IMR-90 (cell line): Measurements from ENCODE around the gene FUT2. TPM values are rescaled to one million over a fixed set of nuclear protein-coding genes. Genes with fewer than 3 reads are reported as not detected.

Source experiments
- ATAC-seq: fragments of 200-7000 bp; cut with Tn5 transposase; 2 replicates; pipeline ENCODE4 v1.9.1; 2020; ENCODE audit warnings: low read depth, mild to moderate bottlenecking, moderate library complexity
- BruUV-seq: library from RNA; stranded (reverse); fragments of 400-500 nt; replicated peaks from 2 replicates; lab custom pipeline; 2021; lab: Mats Ljungman, UMichigan
- CTCF ChIA-PET: fragments of 300-600 bp; formaldehyde crosslinking; extraction: SDS; loops from one replicate; lab custom pipeline; 2021; ENCODE audit warnings: antibody characterized with exemption; lab: Yijun Ruan, JAX
- POLR2A ChIA-PET: fragments of 300-600 bp; sonication (Branson Sonifier 250); formaldehyde crosslinking; loops from one replicate; lab custom pipeline; 2022; ENCODE audit warnings: antibody characterized with exemption; ENCODE audit not compliant: unreplicated experiment; lab: Charles Lee
- DNase-seq: peaks from one replicate; pipeline ENCODE4 v3.0.0; 2013
- H2AFZ ChIP-seq: replicated peaks from 2 replicates; pipeline ENCODE3; 2013; ENCODE audit warnings: low read length, mild to moderate bottlenecking; ENCODE audit not compliant: poor library complexity
- H2AK5ac ChIP-seq: 2 replicates; pipeline ENCODE4 v1.6.1; 2013; ENCODE audit warnings: low read depth, low read length, inconsistent platforms
- H2AK9ac ChIP-seq: replicated peaks from 2 replicates; pipeline ENCODE3; 2013; ENCODE audit warnings: mild to moderate bottlenecking, low read depth, low read length, moderate library complexity; ENCODE audit not compliant: poor library complexity
- H2BK120ac ChIP-seq: 2 replicates; pipeline ENCODE4 v1.6.1; 2013; ENCODE audit warnings: low read depth, low read length, inconsistent platforms
- H2BK15ac ChIP-seq: 3 replicates; pipeline ENCODE4 v1.6.1; 2013; ENCODE audit warnings: low read depth, low read length, inconsistent platforms
- H2BK20ac ChIP-seq: 2 replicates; pipeline ENCODE4 v1.6.1; 2013; ENCODE audit warnings: low read depth, mild to moderate bottlenecking, inconsistent platforms, low read length, moderate library complexity
- H2BK5ac ChIP-seq: 2 replicates; pipeline ENCODE4 v1.6.1; 2013; ENCODE audit warnings: mild to moderate bottlenecking, low read depth, low read length, inconsistent platforms; ENCODE audit not compliant: poor library complexity, severe bottlenecking
- H3K14ac ChIP-seq: replicated peaks from 2 replicates; pipeline ENCODE4 v1.6.1; 2013; ENCODE audit warnings: low read depth, low read length, inconsistent platforms
- H3K18ac ChIP-seq: 2 replicates; pipeline ENCODE4 v1.6.1; 2013; ENCODE audit warnings: low read depth, low read length, control low read depth
- H3K23ac ChIP-seq: 2 replicates; pipeline ENCODE4 v1.6.1; 2013; ENCODE audit warnings: low read depth, low read length, inconsistent platforms
- H3K27ac ChIP-seq: 2 replicates; pipeline ENCODE4 v1.5.1; 2013; ENCODE audit warnings: mild to moderate bottlenecking, control low read depth, low read length; ENCODE audit not compliant: insufficient read depth
- H3K27me3 ChIP-seq: 2 replicates; pipeline ENCODE4 v1.6.1; 2013; ENCODE audit warnings: low read length; ENCODE audit not compliant: control insufficient read depth, insufficient read depth
- H3K36me3 ChIP-seq: 2 replicates; pipeline ENCODE4 v1.6.1; 2013; ENCODE audit warnings: low read length, mixed read lengths; ENCODE audit not compliant: control insufficient read depth, insufficient read depth
- H3K4ac ChIP-seq: 2 replicates; pipeline ENCODE4 v1.6.1; 2013; ENCODE audit warnings: low read depth, low read length, inconsistent platforms
- H3K4me1 ChIP-seq: 2 replicates; pipeline ENCODE4 v1.6.1; 2013; ENCODE audit warnings: low read length, mixed read lengths; ENCODE audit not compliant: control insufficient read depth, insufficient read depth
- H3K4me2 ChIP-seq: 2 replicates; pipeline ENCODE4 v1.6.1; 2013; ENCODE audit warnings: low read depth, mild to moderate bottlenecking, control low read depth, low read length, moderate library complexity
- H3K4me3 ChIP-seq: 2 replicates; pipeline ENCODE4 v1.5.1; 2013; ENCODE audit warnings: low read depth, mild to moderate bottlenecking, control low read depth, low read length, moderate library complexity; ENCODE audit not compliant: insufficient read depth
- H3K56ac ChIP-seq: 2 replicates; pipeline ENCODE4 v1.6.1; 2013; ENCODE audit warnings: low read length, inconsistent platforms; ENCODE audit not compliant: insufficient read depth; ENCODE audit errors: extremely low read depth
- H3K79me1 ChIP-seq, 2 experiments: 2 replicates each; pipeline ENCODE4 v1.6.1; 2013; ENCODE audit warnings: low read length in 2 of 2, inconsistent platforms in 1 of 2, low read depth in 1 of 2
- H3K9ac ChIP-seq: 2 replicates; pipeline ENCODE4 v1.6.1; 2013; ENCODE audit warnings: low read depth, low read length, control low read depth
- H3K9me1 ChIP-seq: 2 replicates; pipeline ENCODE4 v1.6.1; 2013; ENCODE audit warnings: low read length, inconsistent platforms; ENCODE audit not compliant: insufficient read depth
- H3K9me3 ChIP-seq: 2 replicates; pipeline ENCODE4 v1.6.1; 2013; ENCODE audit warnings: low read length; ENCODE audit not compliant: control insufficient read depth, insufficient read depth
- H4K20me1 ChIP-seq: 2 replicates; pipeline ENCODE4 v1.6.1; 2013; ENCODE audit warnings: low read length, inconsistent platforms; ENCODE audit not compliant: insufficient read depth
- H4K5ac ChIP-seq: 2 replicates; pipeline ENCODE4 v1.6.1; 2013; ENCODE audit warnings: mild to moderate bottlenecking, low read depth, low read length, control low read depth
- H4K8ac ChIP-seq, 2 experiments: 2 replicates each; pipeline ENCODE4 v1.6.1; 2013; ENCODE audit warnings: low read depth in 2 of 2, low read length in 2 of 2, control low read depth in 1 of 2, inconsistent platforms in 1 of 2
- H4K91ac ChIP-seq: 2 replicates; pipeline ENCODE4 v1.6.1; 2013; ENCODE audit warnings: low read depth, low read length, inconsistent platforms; ENCODE audit not compliant: insufficient read depth
- BHLHE40 ChIP-seq: fragments of 150-350 bp; IDR thresholded peaks from 2 replicates; pipeline ENCODE4 v1.6.1; 2016; ENCODE audit warnings: mild to moderate bottlenecking, low read depth, low read length
- CEBPB ChIP-seq: IDR thresholded peaks from 2 replicates; pipeline ENCODE4 v1.6.1; 2012; ENCODE audit warnings: low read depth, low read length, improper control_type of control experiment
- CHD1 ChIP-seq: IDR thresholded peaks from 2 replicates; pipeline ENCODE4 v1.6.1; 2012; ENCODE audit warnings: low read depth, low read length, improper control_type of control experiment
- FOS ChIP-seq: fragments of 150-350 bp; IDR thresholded peaks from 2 replicates; pipeline ENCODE4 v1.6.1; 2016; ENCODE audit warnings: low read depth, low read length
- MAFK ChIP-seq: IDR thresholded peaks from 2 replicates; pipeline ENCODE4 v1.6.1; 2012; ENCODE audit warnings: low read depth, low read length, improper control_type of control experiment
- MAZ ChIP-seq: IDR thresholded peaks from 2 replicates; pipeline ENCODE4 v1.6.1; 2012; ENCODE audit warnings: low read depth, mild to moderate bottlenecking, low read length, improper control_type of control experiment, moderate library complexity, borderline replicate concordance
- MXI1 ChIP-seq: IDR thresholded peaks from 2 replicates; pipeline ENCODE4 v1.6.1; 2012; ENCODE audit warnings: low read depth, mild to moderate bottlenecking, low read length, moderate library complexity, borderline replicate concordance
- POLR2A ChIP-seq: IDR thresholded peaks from 2 replicates; pipeline ENCODE4 v1.6.1; 2012; ENCODE audit warnings: mild to moderate bottlenecking, low read depth, low read length
- RAD21 ChIP-seq: IDR thresholded peaks from 2 replicates; pipeline ENCODE4 v1.6.1; 2012; ENCODE audit warnings: low read length, improper control_type of control experiment
- RCOR1 ChIP-seq: IDR thresholded peaks from 2 replicates; pipeline ENCODE4 v1.6.1; 2012; ENCODE audit warnings: mild to moderate bottlenecking, low read length, improper control_type of control experiment; ENCODE audit not compliant: insufficient replicate concordance
- RFX5 ChIP-seq: IDR thresholded peaks from 2 replicates; pipeline ENCODE4 v1.8.0; 2012; ENCODE audit warnings: low read depth, mild to moderate bottlenecking, low read length, moderate library complexity
- SMC3 ChIP-seq: fragments of 150-350 bp; IDR thresholded peaks from 2 replicates; pipeline ENCODE4 v1.6.1; 2016; ENCODE audit warnings: low read depth, mild to moderate bottlenecking, antibody characterized with exemption, low read length, moderate library complexity
- WGBS, 2 experiments: methylation state at CpG; one replicate each; pipeline versions ENCODE4 v1.1.5 to v1.1.7; 2013; ENCODE audit warnings: missing lambda C conversion rate in 2 of 2; ENCODE audit not compliant: insufficient read length in 1 of 2; ENCODE audit errors: extremely low coverage in 2 of 2; 5-methylcytosine and 5-hydroxymethylcytosine counted together
- dilution Hi-C: fragments of 300-500 bp; cut with HindIII; formaldehyde crosslinking; loops from one replicate; pipeline ENCODE4 v1.14.3; 2018; ENCODE audit warnings: low sequenced_read_pairs; ENCODE audit not compliant: unreplicated experiment
- in situ Hi-C: fragments of 300-500 bp; cut with MboI; formaldehyde crosslinking; loops from 3 replicates; pipeline ENCODE4 v1.14.3; 2019; ENCODE audit warnings: low sequenced_read_pairs, inconsistent platforms, mixed read lengths
- intact Hi-C: fragments of 100-400 bp; cut with micrococcal nuclease; formaldehyde crosslinking; loops from 2 replicates; pipeline ENCODE4 v1.10.0; 2022
- polyA plus RNA-seq, 3 experiments: library from polyadenylated mRNA; depleted of rRNA; stranded (reverse); fragments of >200 nt; gene quantifications; 2 replicates each; pipeline ENCODE4 v1.2.3, GENCODE V29; 2012; ENCODE audit warnings: low replicate concordance in 1 of 3
- total RNA-seq: library from RNA; depleted of rRNA; stranded (reverse); fragments of >200 nt; gene quantifications from 2 replicates; pipeline ENCODE4 v1.2.3, GENCODE V29; 2012
- TF ChIP-seq, protein P1 (sequence below): conservative IDR thresholded peaks from 2 replicates; pipeline ENCODE4 v1.5.1; 2012; ENCODE audit warnings: mild to moderate bottlenecking, low read depth, low read length, improper control_type of control experiment

Gene FUT2
- total and polyA plus RNA-seq, 2 of the 4 experiments (the other 2 are of a cell fraction): not detected

DNA sequence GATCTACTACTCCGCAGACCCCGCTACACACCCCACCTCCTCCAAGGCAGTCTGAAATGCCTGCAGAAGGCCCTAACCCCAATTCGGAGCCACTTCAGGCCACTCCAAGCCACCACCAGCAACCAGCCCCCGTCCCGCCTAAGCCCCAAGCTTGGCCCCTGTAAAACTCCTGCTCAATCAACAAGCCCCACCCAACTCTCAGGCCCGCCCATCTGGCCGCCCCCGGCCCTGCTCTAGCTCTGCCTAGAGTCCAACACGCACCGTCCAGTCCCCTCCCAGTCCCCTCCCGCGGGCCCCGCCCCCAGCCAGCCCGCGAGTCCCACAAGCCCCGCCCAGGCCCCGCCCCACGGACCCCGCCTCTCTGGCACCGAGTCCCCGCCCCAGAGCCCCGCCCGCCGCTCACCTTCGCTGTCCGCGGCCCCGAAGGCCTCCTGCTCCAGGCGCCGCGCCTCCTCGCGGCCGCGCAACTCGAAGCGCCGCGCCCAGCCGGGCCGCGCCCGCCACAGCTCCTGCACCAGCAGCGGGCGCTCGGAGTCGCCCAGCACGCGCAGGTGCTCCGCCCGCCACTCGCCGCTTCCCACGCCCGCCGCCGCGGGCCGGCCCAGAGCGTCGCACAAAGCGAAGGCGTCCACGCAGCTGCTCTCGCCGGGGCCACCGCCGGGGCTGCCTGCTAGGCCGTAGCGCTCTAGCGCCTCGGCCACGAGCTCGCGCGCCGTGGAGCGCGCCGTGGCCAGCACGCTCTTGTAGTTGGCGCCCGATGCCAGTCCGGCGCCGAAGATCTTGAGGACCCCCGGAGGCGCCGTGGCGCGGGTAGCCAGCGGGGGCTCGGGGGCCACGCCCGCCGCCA, 43.0 kb downstream of the FUT2 start:
- H3K27me3 ChIP-seq: peaks cover 26% of the 10 kb centered on the region
- ATAC-seq (peak; percentile 96), DNase-seq (peak; percentile 65)
- peak overlapping the region; percentile 95 for H3K4me2 ChIP-seq
- H4K91ac ChIP-seq: no peak overlapping the region
- H2BK120ac ChIP-seq: no peak overlapping the region
- H3K36me3 ChIP-seq: no peaks in the 10 kb centered on the region
- H3K4ac ChIP-seq: peak overlapping the region; percentile 50
- no peak overlapping the region for H3K23ac ChIP-seq
- no peak overlapping the region for H2BK20ac ChIP-seq
- H3K56ac ChIP-seq: no peak overlapping the region
- no peak overlapping the region for H4K5ac ChIP-seq
- 3% methylated on average over 40 of the region's 96 CpGs; no CpG with 5 or more reads in 1 of the 2 experiments for WGBS, 2 experiments
- H3K9ac ChIP-seq: no peak overlapping the region; the same call in 1 of the 2 replicates
- H2AK5ac ChIP-seq: no peak overlapping the region
- H4K8ac ChIP-seq: peak overlapping the region in 1 of 2 experiments; percentile 82; a peak in 1 of 4 replicates
- H4K20me1 ChIP-seq: no peaks in the 10 kb centered on the region
- POLR2A ChIA-PET: no interaction called here
- 0 out of 2 replicates have a peak overlapping the region, but pooled peaks have one; percentile 21 for H3K14ac ChIP-seq
- no peak overlapping the region for H2BK5ac ChIP-seq
- dilution Hi-C loops (no loop called here), intact Hi-C loops (no loop called here), in situ Hi-C loops (no loop called here)
- H2AFZ ChIP-seq: peak overlapping the region; percentile 90
- peak overlapping the region; percentile 82 for H2AK9ac ChIP-seq
- peaks cover 3% of the 10 kb centered on the region for H3K9me3 ChIP-seq
- H3K79me1 ChIP-seq: no peaks in the 10 kb centered on the region
- peak overlapping the region; percentile 57 for H3K4me3 ChIP-seq
- peaks cover 3% of the 10 kb centered on the region for H3K9me1 ChIP-seq
- BruUV-seq: no TSS peak
- no peak overlapping the region; the same call in 1 of the 2 replicates for H3K27ac ChIP-seq
- CTCF ChIA-PET: interaction anchor here (0.5 kb wide), 1 partner anchor 89 kb away, joined by 3 read pairs; no protein-coding TSS in a partner anchor
- TF ChIP-seq RCOR1 (no peak), BHLHE40 (no peak), SMC3 (peak; percentile 55), FOS (no peak), MXI1 (no peak), MAZ (no peak), CEBPB (no peak), MAFK (no peak), CHD1 (no peak), POLR2A (no peak), RFX5 (no peak), RAD21 (peak; percentile 44)
- TF ChIP-seq, protein P1, sequence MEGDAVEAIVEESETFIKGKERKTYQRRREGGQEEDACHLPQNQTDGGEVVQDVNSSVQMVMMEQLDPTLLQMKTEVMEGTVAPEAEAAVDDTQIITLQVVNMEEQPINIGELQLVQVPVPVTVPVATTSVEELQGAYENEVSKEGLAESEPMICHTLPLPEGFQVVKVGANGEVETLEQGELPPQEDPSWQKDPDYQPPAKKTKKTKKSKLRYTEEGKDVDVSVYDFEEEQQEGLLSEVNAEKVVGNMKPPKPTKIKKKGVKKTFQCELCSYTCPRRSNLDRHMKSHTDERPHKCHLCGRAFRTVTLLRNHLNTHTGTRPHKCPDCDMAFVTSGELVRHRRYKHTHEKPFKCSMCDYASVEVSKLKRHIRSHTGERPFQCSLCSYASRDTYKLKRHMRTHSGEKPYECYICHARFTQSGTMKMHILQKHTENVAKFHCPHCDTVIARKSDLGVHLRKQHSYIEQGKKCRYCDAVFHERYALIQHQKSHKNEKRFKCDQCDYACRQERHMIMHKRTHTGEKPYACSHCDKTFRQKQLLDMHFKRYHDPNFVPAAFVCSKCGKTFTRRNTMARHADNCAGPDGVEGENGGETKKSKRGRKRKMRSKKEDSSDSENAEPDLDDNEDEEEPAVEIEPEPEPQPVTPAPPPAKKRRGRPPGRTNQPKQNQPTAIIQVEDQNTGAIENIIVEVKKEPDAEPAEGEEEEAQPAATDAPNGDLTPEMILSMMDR: peak; percentile 44
- no peak overlapping the region for H3K18ac ChIP-seq
- no peak overlapping the region for H2BK15ac ChIP-seq
- peaks cover 5% of the 10 kb centered on the region for H3K4me1 ChIP-seq
